Hindlimb muscle (tissue), 1 donor: ENCODE results near the gene MED13. TPM values are rescaled to one million over a fixed set of nuclear protein-coding genes. Genes with fewer than 3 reads are reported as not detected.
A peak's percentile ranks its signal among the peaks of the same experiment; 100 is the strongest.

Experiments used
- DNase-seq: peaks from one replicate; pipeline ENCODE4 v3.0.0-alpha.2; 2013
- polyA plus RNA-seq: library from polyadenylated mRNA; unstranded; fragments of 120-200 nt; gene quantifications from one replicate; pipeline ENCODE4 v1.2.1, GENCODE V29; 2013; ENCODE audit not compliant: insufficient read length

The MED13 gene
- polyA plus RNA-seq = 27.4 TPM

DNA sequence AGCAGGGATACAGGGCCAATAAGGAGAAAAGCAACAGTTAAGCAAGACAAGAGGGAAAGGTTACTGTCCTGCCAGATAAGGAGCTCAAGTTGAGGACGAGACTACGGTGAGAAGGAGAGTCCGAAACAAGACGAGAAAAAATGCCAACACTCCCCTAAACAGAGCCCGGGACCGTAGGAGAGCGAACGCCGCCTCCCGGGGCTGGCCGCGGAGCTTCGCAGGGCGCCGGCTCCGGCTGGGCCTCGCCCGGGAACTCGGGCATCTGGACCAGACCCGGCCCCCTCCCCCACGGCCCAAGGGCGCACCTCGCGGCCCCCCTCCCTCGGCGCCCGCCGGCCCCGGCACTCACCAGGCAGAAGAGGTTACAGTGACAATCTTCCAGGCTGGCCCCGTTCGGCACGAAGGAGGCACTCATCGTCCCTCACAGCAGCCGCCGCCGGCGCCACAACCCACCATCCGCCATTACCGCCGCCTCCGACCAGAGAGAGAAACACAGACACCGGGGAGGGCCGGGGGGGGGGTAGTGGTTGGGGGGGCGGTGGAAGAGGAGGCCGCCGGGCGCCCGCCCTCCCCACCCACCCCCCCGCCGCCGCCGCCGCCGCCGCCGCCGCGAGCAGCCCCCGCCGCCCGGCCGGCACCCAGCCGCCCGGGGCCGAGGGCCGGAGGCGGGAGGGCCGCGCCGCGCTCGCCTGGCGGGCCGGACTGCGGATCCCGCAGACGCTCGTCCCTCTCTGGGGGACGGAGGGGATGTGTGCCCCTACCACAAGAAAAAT lies at the start of gene MED13:
MED13 (minus strand) TSS at position 488 of the 773 bp plus-strand sequence; CDS start at position 415, 73 bp downstream.
- DNase-seq = peak; percentile 50

- DNase-seq = no peak
These were observed 47.2 kb upstream of the MED13 start for GRCh38 chr17:62112229-62112628.

DNA sequence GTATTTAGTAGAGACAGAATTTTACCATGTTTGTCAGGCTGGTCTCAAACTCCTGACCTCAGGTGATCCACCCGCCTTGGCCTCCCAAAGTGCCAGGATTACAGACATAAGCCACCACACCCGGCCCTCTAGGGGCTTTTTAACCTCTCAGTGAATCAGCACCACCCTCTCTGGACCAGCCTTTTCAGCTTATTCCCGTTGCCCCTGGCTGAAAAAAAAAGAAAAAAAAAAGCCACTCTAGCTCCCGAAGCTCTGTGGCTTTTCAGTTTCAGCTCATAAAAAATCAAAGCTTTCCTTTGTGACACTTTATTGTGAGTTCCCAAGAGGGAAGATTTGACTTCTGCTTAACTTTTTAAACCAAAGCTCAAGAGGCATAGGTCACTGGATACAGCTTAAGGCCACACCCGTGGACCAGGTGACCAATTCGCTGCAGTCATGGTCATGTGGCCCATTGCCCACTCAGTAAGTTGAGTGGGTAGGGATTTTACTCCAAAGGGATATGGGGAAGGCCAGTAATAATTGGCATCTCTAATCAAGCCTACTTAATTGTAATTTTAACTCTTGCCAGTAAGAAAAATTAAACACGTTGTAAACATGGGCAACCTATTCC lies 46.6 kb upstream of the MED13 start:
- no peak for DNase-seq

DNA sequence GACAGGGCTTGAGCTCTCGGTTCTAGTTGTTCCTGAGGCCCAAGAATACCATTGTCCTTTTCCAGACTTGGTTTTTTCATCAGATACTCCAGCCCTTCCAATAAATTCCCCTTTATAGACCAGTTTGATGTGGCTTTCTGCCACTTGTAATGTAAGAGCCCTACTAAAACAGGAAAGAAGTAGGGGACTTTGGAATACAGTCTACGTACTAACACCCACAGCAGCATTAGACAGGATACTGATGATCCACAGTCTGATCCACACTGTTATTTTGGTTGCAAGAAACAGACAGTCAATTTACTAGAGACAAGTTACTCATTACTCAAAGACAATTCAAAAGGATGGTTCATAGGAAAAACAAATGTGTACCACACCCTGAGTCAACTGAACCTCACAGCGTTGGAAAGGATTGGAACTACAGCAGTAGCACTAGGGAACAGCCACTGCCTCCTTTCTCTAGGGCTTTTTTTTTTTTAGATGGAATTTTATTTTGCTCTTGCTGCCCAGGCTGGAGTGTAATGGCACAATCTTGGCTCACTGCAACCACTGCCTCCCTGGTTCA lies 45.9 kb upstream of the MED13 start:
- no peak for DNase-seq

GRCh38 chr17:62109924-62110323 lies 44.8 kb upstream of the MED13 start:
- DNase-seq = no peak

DNA sequence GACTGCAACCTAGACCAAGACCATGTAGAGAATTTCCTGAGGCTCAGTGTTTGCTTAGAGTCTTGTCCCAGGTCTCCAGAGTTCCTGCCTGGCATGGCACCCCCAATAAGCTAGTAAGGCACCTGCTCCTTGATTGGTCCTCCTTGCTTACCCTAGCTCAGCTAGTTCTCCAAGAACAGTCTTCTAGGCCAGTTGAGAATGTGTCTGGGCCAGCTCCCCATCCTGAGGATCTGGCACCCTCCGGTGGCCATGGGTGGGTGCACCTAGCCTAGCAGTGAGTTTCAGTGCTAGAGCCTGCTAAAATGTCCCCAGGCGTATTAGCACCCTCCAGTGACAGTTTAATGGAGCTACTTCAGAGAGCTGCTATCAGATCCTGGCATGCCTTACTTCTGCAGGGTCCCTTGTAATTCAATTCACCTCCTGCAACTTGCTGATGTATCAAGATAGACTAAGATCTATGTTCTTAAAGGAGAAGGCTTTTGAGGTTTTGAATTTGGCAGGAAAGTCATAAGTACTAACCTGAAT lies 44.4 kb upstream of the MED13 start:
- DNase-seq = no peak

GRCh38 chr17:62105861-62106260 lies 40.8 kb upstream of the MED13 start:
- no peak for DNase-seq

- no peak for DNase-seq
These were observed 40.3 kb upstream of the MED13 start for GRCh38 chr17:62105357-62105756.

GRCh38 chr17:62101515-62101914 lies 36.4 kb upstream of the MED13 start:
- no peak for DNase-seq

GRCh38 chr17:62101090-62101489 lies 36.0 kb upstream of the MED13 start:
- DNase-seq = no peak

DNA sequence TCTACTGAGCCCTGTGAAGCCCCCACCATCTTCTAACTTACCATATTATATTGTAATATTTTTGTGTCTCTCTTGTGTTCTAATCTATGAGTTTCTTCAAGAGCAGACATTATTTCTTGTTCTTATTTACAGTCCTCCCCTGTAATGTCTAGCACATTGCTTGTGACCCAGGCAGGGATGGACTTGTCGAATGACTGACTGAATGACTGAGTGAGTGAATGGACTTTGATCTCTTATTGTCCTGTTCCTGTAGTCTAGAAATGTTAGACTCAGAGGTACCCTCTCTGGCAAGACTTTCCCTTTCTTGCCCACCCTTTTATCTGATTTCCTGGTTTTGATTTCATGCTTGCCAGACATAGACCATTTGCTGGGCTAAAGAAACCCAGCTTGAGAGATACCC lies 35.0 kb upstream of the MED13 start:
- DNase-seq = no peak

- DNase-seq = no peak
These were observed 34.5 kb upstream of the MED13 start for GRCh38 chr17:62099532-62099931.

- no peak for DNase-seq
These were observed 33.6 kb upstream of the MED13 start for GRCh38 chr17:62098623-62099231.

GRCh38 chr17:62096401-62096670 lies 31.3 kb upstream of the MED13 start:
- DNase-seq = no peak

- no peak for DNase-seq
These were observed 29.1 kb upstream of the MED13 start for GRCh38 chr17:62094175-62094574.

DNA sequence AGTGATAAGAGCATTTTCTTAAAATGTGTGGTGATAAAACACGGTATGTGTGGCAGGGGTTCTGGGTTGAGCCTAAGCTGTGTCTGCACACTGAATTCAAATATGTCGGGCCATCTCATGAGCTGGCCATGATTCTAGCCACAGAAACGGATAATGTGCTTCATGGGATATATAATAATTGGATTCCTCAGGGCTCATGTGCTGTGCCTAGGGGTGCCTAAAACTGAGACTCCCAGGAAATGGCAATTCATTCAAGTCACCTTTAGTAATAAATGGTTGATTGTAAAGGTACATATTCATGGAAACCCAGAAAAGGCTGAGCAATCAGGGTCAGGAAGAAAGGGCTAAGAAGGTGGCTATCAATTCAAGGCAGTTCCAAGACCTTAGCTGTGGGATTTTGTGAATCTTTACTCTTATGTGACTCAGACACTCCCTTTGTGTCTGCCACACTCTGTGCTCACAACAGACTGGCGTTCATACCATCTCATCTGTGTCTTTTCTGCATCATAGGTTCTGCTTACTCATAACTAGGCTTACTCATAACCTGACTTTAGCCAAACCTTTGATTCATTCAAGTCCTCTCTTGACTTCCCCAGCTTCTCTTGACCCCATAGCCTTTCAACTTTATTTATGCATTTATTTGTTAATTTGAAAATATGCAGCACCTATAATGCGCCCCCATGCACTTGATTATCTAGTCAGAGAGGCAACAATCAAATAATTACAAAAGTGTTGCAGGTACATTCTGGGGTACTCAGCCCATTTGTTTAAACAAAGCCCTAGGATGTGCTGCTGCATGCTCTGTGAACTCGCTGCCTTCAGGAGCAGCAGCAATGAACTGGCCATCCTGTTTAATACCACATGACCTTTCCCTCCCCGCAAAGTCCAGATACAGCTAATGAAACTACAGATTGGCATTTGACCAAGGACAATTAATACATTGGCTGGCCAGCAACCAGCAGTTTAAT lies 28.4 kb upstream of the MED13 start:
- DNase-seq = no peak

DNA sequence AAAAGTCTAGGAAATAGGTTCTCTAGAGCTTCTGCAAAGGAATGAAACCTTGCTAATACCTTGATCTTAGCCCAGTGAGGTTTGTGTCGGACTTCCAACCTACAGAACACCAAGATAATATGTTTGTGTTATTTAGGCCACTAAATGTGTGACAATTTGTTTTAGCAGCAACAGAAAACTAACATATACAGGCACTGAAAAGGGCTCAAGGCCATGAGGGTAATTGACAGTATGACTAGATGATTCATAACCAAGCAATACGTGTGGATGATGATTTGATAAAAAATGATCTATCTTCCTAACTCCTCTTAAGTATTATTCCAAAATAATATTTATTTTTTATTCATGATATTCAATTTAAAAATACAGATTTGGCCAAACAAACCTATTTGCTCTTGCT lies 27.7 kb upstream of the MED13 start:
- DNase-seq = no peak

DNA sequence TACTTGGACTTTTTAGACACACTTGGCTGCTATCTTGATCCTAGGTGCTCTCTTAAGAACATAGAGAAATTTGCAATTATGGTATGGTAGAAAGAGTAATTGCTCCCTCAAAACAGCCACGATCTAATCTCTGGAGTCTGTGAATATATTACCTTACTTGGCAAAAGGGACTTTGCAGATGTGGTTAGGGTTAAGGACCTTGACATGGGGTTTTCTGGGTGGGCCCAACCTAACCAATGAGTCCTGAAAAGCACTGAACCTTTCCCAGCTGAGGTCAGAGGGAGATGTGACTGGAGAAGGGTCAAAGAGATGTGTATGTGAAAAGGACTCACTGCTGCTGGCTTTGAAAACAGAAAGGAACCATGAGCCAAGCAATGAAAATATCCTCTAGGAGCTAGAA lies 26.7 kb upstream of the MED13 start:
- no peak for DNase-seq

- no peak for DNase-seq
These were observed 25.8 kb upstream of the MED13 start for GRCh38 chr17:62090868-62091267.

GRCh38 chr17:62090021-62090824 lies 25.1 kb upstream of the MED13 start:
- no peak for DNase-seq

GRCh38 chr17:62089334-62089733 lies 24.3 kb upstream of the MED13 start:
- no peak for DNase-seq
